Heart right ventricle (tissue), 16 donors: ENCODE measurements around the gene MDM2. TPM values are rescaled to one million over a fixed set of nuclear protein-coding genes. Genes with fewer than 3 reads are reported as not detected.

ENCODE experiments used
- ATAC-seq, 8 donors: fragments of 200-7000 bp; cut with Tn5 transposase; one replicate each; pipeline ENCODE4 v1.9.1; 2020; ENCODE audit warnings: mild to moderate bottlenecking in 8 of 8, moderate library complexity in 8 of 8, moderate number of reproducible peaks in 1 of 8
- DNase-seq, 2 donors: peaks; one replicate each; pipeline ENCODE4 v3.0.0-alpha.2; 2020
- H3K27ac ChIP-seq, 10 donors: fragments of 200-600 bp; sonication (generic) in 2 of 10; one replicate each; pipeline versions ENCODE4 v1.5.0 to v1.8.0; 2020 to 2022; ENCODE audit warnings: mild to moderate bottlenecking in 3 of 10
- H3K27me3 ChIP-seq, 7 donors: fragments of 200-600 bp; one replicate each; pipeline ENCODE4 v1.8.0; 2021 to 2022; ENCODE audit warnings: mild to moderate bottlenecking in 2 of 7
- H3K36me3 ChIP-seq, 9 donors: fragments of 200-600 bp; sonication (generic) in 1 of 9; one replicate each; pipeline versions ENCODE4 v1.5.0 to v1.8.0; 2020 to 2022; ENCODE audit warnings: mild to moderate bottlenecking in 2 of 9
- H3K4me1 ChIP-seq, 9 donors: fragments of 200-600 bp; sonication (generic) in 1 of 9; one replicate each; pipeline versions ENCODE4 v1.5.0 to v1.8.0; 2020 to 2022; ENCODE audit warnings: mild to moderate bottlenecking in 4 of 9
- H3K4me3 ChIP-seq, 10 donors: fragments of 200-600 bp; sonication (generic) in 2 of 10; one replicate each; pipeline versions ENCODE4 v1.5.0 to v1.8.0; 2020 to 2022; ENCODE audit warnings: mild to moderate bottlenecking in 7 of 10, moderate library complexity in 2 of 10
- H3K9me3 ChIP-seq, 11 donors: fragments of 200-600 bp in 10 of 11; sonication (generic) in 2 of 11; one replicate each; pipeline versions ENCODE4 v1.5.0 to v1.8.0; 2013 to 2022; ENCODE audit warnings: mild to moderate bottlenecking in 2 of 11, control low read depth in 1 of 11, moderate library complexity in 1 of 11
- CTCF ChIP-seq, 9 donors: fragments of 200-600 bp; sonication (generic) in 2 of 9; IDR thresholded peaks; one replicate each; pipeline versions ENCODE4 v1.5.0 to v1.8.0; 2021 to 2022; ENCODE audit warnings: antibody characterized with exemption in 9 of 9, mild to moderate bottlenecking in 5 of 9, moderate library complexity in 1 of 9
- WGBS, 2 donors: extraction: QIAGEN DNeasy Blood & Tissue Kit; methylation state at CpG; one replicate each; pipeline ENCODE4 v1.1.7; 2013; ENCODE audit warnings: inconsistent platforms in 1 of 2; 5-methylcytosine and 5-hydroxymethylcytosine counted together
- intact Hi-C, 10 donors: fragments of 100-400 bp; cut with DNase I; formaldehyde crosslinking; loops; one replicate each; pipeline versions ENCODE4 v1.11.1 to v1.14.2; 2022
- polyA plus RNA-seq, 2 donors: library from polyadenylated mRNA; stranded (reverse); fragments of 200-250 nt; gene quantifications; one replicate each; pipeline ENCODE4 v1.2.3, GENCODE V29; 2013
- total RNA-seq, 10 donors: library from RNA; stranded (reverse); fragmentation: NEBNext Ultra II Directional in 3 of 10; extraction: Animal tissue kit (Norgen Biotek cat#: 25700) in 3 of 10; gene quantifications; one replicate each; pipeline versions ENCODE4 v1.2.1 to v1.2.4, GENCODE V29; 2021 to 2023
- donor health status: Arrhythmogenic right ventricular cardiomyopathy.
- donor health status: ischemic (EF 13 %, LVEDD 7.1; RV severe dilation, severe dysfunction).
- donor health status: healthy with polysubstance abuse.
- donor health status: DM: no; HTN: yes; CAD: no.
- donor health status: DM: no; HTN: no; CAD: no.
- donor health status: ischemic (EF 25% LVEDD 6.9; RV normal size, moderate dysfunction).
- donor health status: ischemic (EF 25% LVEDD 5.7; RV mildly dilated, moderate dysfunction).
- donor health status: healthy.
- donor health status: DM: yes; HTN: yes; CAD: no.
- donor health status: Ischemic cardiomyopathy.
- donor health status: ischemic (EF 35%, LVEDD 5.7; RV mildly dilated, moderate dysfunction).
- donor health status: nonischemic (EF 11% LVEDD 7.7; RV severe dilation, severe dysfunction).
- donor health status: DM: yes; HTN: yes; CAD: no.
- donor health status: PGD.
- donor health status: ischemic (EF 29% LVEDD 5.4; RV normal size, mild dysfunction).
- donor health status: nonischemic (EF 23%, LVEDD 6.1; RV moderate dilation, normal function).

MDM2 gene
- total and polyA plus RNA-seq, 12 donors = 15.9 to 95.5 (median 47.1) TPM

- H3K4me3 ChIP-seq = no peak overlapping the region
- intact Hi-C loops = loop anchor here in 1 of 10 donors (10.0 kb wide), 1 partner anchor 88 kb away; no protein-coding TSS in a partner anchor
- H3K9me3 ChIP-seq = no peaks in the 10 kb centered on the region
- WGBS, 2 donors = 82 to 85% methylated on average over 1 of the region's 1 CpG
- peaks cover 0 to 87% (median 36%) of the 10 kb centered on the region in 9 donors for H3K36me3 ChIP-seq
- H3K27ac ChIP-seq = no peak overlapping the region
- no peak for TF ChIP-seq CTCF (IDR thresholded peaks at IDR 0.05)
- ATAC-seq (no peak), DNase-seq (no peak)
- peaks cover 0 to 70% (median 27%) of the 10 kb centered on the region in 9 donors for H3K4me1 ChIP-seq
- H3K27me3 ChIP-seq = no peaks in the 10 kb centered on the region
Observed at GRCh38 chr12:68812553-68813241, 4.7 kb downstream of the MDM2 start.

GRCh38 chr12:68813242-68813593, 5.2 kb downstream of the MDM2 start:
- intact Hi-C loops = loop anchor here in 1 of 10 donors (10.0 kb wide), 1 partner anchor 88 kb away; no protein-coding TSS in a partner anchor
- ATAC-seq = no peak
- Histone ChIP-seq H3K27me3 (no peaks in the 10 kb centered on the region), H3K4me3 (no peak overlapping the region), H3K36me3 (peaks cover 0 to 93% (median 41%) of the 10 kb centered on the region in 9 donors), H3K4me1 (peaks cover 0 to 70% (median 26%) of the 10 kb centered on the region in 9 donors), H3K27ac (no peak overlapping the region), H3K9me3 (no peaks in the 10 kb centered on the region)
- DNase-seq = no peak
- 83 to 88% methylated on average over 2 of the region's 2 CpGs for WGBS, 2 donors
- no peak for TF ChIP-seq CTCF (IDR thresholded peaks at IDR 0.05)

DNA sequence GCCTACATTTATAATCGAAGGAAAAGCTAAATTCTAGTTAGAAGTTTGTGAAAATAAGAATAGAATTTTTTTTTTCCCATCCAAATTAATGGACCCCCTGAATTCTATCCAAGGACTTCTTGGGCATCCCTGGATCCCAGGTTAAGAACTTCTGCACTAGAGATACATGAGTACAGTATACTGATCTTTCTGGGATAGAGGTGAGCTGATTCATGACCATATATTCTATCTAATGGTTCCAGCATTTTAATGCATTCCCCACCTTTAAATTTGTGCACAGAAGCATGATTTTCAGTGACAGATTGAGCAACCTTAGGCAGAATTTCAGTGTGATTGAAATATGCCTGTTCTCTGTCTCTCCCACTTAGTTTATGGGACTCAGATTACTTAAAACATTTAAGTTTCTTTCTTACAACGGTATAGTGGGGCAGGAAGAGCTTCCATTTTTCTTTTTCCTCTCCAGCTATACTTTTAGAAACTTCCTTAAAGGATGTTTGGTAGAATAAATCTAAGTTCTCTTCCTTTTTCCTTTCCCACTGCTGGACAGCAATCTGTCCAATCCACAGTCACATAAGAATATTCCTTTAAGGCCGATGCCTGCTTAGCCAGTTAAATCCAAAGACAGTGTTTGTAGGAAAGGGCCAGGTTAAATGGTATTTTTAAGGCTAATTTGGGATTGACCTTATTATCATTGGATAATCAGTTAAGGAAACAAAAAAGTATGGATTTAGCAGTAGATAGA, 6.7 kb downstream of the MDM2 start:
- Histone ChIP-seq H3K36me3 (peaks cover 0 to 100% (median 47%) of the 10 kb centered on the region in 9 donors), H3K27ac (peak overlapping the region in 1 of 10 donors; percentile 2), H3K4me3 (no peak overlapping the region), H3K4me1 (peaks cover 0 to 63% (median 27%) of the 10 kb centered on the region in 9 donors), H3K27me3 (no peaks in the 10 kb centered on the region), H3K9me3 (no peaks in the 10 kb centered on the region)
- DNase-seq (no peak), ATAC-seq (no peak)
- intact Hi-C loops = loop anchor here in 1 of 10 donors (10.0 kb wide), 1 partner anchor 90 kb away; no protein-coding TSS in a partner anchor
- TF ChIP-seq CTCF (IDR thresholded peaks at IDR 0.05) = no peak
- WGBS, 2 donors = 75 to 90% methylated on average over 3 of the region's 3 CpGs

DNA sequence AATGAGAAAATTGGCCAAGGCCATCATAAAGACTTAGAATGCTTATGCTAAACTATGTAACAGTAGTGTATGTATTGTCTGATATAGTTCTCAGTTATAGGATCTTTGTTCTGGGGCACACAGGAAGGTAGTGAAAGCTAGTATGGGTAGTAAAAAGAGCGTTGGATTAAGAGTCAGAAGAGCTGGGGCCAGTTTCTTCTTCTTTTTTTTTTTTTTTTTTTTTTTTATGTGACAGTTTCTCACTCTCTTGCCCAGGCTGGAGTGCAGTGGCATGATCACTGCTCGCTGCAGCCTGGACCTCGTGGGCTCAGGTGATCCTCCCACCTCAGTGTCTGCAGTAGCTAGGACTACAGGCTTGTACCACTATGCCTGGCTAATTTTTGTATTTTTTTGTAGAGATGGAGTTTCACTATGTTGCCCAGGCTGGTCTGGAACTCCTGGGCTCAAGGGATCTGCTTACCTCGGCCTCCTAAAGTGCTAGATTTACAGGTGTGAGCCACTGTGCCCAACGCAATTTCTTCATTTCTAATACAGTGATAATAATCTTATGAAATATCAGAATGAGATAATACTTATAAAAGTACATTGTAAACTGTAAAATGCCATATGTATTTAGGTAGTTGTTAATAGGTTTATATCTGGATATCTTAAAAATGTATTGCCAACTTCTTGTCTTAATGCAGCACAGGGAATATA, 7.4 kb downstream of the MDM2 start:
- Histone ChIP-seq H3K36me3 (peaks cover 0 to 100% (median 52%) of the 10 kb centered on the region in 9 donors), H3K27ac (peak overlapping the region in 1 of 10 donors; percentile 2), H3K4me1 (peaks cover 0 to 56% (median 27%) of the 10 kb centered on the region in 9 donors), H3K4me3 (no peak overlapping the region), H3K27me3 (no peaks in the 10 kb centered on the region), H3K9me3 (peaks cover 0 to under 1% (median 0%) of the 10 kb centered on the region in 11 donors)
- no peak for ATAC-seq
- TF ChIP-seq CTCF (IDR thresholded peaks at IDR 0.05) = no peak
- DNase-seq = no peak
- intact Hi-C loops = loop anchor here in 1 of 10 donors (10.0 kb wide), 1 partner anchor 91 kb away; no protein-coding TSS in a partner anchor
- 83 to 84% methylated on average over 5 of the region's 5 CpGs for WGBS, 2 donors
